MG63 (cell line): ENCODE data around the gene SOX21. TPM values are rescaled to one million over a fixed set of nuclear protein-coding genes. Genes with fewer than 3 reads are reported as not detected.

Experiments
- DNase-seq: peaks from one replicate; pipeline ENCODE4 v3.0.0-alpha.2; 2020
- H3K27me3 ChIP-seq: fragments of 250-450 bp; sonication (Bioruptor Pico); 2 replicates; pipeline ENCODE4 v1.5.1; 2020; ENCODE audit warnings: mild to moderate bottlenecking, moderate library complexity
- H3K36me3 ChIP-seq: fragments of 250-450 bp; sonication (Bioruptor Pico); 2 replicates; pipeline ENCODE4 v1.5.1; 2020; ENCODE audit warnings: mild to moderate bottlenecking, moderate library complexity
- H3K4me3 ChIP-seq: fragments of 250-450 bp; sonication (Bioruptor Pico); 2 replicates; pipeline ENCODE4 v1.5.1; 2020; ENCODE audit warnings: mild to moderate bottlenecking, moderate library complexity
- H3K9me3 ChIP-seq: fragments of 250-450 bp; sonication (Bioruptor Pico); 2 replicates; pipeline ENCODE4 v1.5.1; 2020; ENCODE audit warnings: mild to moderate bottlenecking, moderate library complexity
- total RNA-seq: library from RNA; depleted of rRNA; stranded (reverse); fragments of >200 nt; shearing (Covaris generic); gene quantifications from 2 replicates; pipeline ENCODE4 v1.2.3, GENCODE V29; 2014; ENCODE audit warnings: low replicate concordance; rRNA removed

The SOX21 gene
- total RNA-seq, 1 experiment from 2014 or later = not detected

- DNase-seq = no peak
- H3K9me3 ChIP-seq = no peaks in the 10 kb centered on the region
- H3K27me3 ChIP-seq = peaks cover 22% of the 10 kb centered on the region
- no peaks in the 10 kb centered on the region for H3K36me3 ChIP-seq
- H3K4me3 ChIP-seq = no peak overlapping the region
Observed at GRCh38 chr13:94664889-94665288, 47.5 kb downstream of the SOX21 start.

- Histone ChIP-seq H3K36me3 (no peaks in the 10 kb centered on the region), H3K9me3 (no peaks in the 10 kb centered on the region), H3K4me3 (no peak overlapping the region), H3K27me3 (peaks cover 22% of the 10 kb centered on the region)
- no peak for DNase-seq
Observed at GRCh38 chr13:94662274-94662945, 49.9 kb downstream of the SOX21 start.

- no peaks in the 10 kb centered on the region for H3K9me3 ChIP-seq
- peaks cover 22% of the 10 kb centered on the region for H3K27me3 ChIP-seq
- H3K36me3 ChIP-seq = no peaks in the 10 kb centered on the region
- no peak overlapping the region for H3K4me3 ChIP-seq
- DNase-seq = no peak
Observed at GRCh38 chr13:94661406-94661805, 50.9 kb downstream of the SOX21 start.

- Histone ChIP-seq H3K36me3 (no peaks in the 10 kb centered on the region), H3K9me3 (no peaks in the 10 kb centered on the region), H3K4me3 (no peak overlapping the region), H3K27me3 (peaks cover 22% of the 10 kb centered on the region)
- DNase-seq = no peak
Observed at GRCh38 chr13:94660695-94661326, 51.5 kb downstream of the SOX21 start.

Other genes starting within 250 kb of the SOX21 start
- gene DCT, start 232.9 kb downstream of the SOX21 start, total RNA-seq = not detected in 2 replicates
- gene TGDS, start 116.4 kb downstream of the SOX21 start, total RNA-seq = 15.3 and 16.6 TPM in 2 replicates
- gene GPR180, start 110.7 kb downstream of the SOX21 start, total RNA-seq = 8.1 and 11.8 TPM in 2 replicates